Activated T-cell treated with anti-CD3 and anti-CD28 coated beads for 4 hours (primary cell): ENCODE measurements around the gene WFS1.

Experiments used
- DNase-seq: peaks from one replicate; pipeline ENCODE4 v3.0.0-alpha.2; 2020

WFS1 gene

DNA sequence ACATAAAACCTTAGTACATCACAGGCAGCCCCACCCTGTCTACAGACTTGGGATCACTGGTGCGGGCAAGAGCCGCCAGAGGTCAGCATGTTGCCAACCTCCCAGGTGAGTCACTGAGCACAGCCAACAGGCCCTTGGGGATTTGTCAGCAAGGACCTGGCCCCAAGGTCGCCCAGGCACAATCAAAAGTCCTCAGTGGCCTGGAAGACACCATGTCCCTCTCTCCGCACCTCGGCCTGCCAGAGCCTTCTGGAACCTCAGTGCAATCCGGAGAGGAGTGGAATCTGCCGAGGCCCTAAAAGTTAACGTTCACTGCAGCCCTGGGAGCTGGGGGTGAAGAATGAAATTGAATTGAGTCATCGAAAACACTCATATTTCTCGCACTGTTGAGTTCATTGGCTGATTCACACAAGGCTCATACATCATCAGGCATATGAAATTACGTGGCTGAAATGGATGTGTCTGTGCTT, 74.3 kb downstream of the WFS1 start:
- DNase-seq: no peak

DNA sequence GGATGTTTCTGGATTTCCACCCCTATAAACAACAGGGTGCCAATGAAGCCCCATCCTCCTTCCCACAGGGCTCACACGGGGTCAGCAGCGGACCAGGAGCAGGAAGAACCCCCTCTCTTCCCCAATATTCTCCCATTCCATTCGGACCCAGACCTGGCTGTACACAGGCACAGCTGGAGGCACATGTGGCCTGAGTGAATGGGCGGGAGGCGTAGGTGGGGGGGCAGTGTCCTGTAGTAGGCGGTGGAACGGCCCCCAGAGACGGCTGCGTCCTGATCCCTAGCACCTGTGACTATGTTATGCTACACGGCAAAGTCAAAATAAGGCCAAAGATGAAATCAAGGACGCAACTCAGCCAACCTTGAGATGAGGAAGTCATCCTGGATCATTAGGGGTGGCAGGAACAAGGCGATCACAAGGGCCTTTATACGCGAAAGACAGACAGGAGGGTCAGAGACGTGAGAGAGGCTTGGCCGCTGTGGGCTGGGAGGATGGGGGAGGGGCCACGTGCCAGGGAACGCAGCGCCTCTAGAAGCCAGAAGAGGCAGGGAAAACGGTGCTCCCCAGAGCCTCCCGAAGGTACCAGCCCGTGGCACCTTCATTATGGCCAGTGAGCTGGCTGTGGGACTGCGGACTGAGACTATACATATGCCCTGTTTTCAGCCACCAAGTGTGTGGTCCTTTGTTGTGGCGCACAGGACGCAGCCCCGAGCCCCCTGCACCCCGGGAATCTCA, 75.6 kb downstream of the WFS1 start:
- DNase-seq: no peak

GRCh38 chr4:6345866-6346265, 76.2 kb downstream of the WFS1 start:
- DNase-seq: no peak

GRCh38 chr4:6346373-6347110, 76.9 kb downstream of the WFS1 start:
- DNase-seq: no peak

DNA sequence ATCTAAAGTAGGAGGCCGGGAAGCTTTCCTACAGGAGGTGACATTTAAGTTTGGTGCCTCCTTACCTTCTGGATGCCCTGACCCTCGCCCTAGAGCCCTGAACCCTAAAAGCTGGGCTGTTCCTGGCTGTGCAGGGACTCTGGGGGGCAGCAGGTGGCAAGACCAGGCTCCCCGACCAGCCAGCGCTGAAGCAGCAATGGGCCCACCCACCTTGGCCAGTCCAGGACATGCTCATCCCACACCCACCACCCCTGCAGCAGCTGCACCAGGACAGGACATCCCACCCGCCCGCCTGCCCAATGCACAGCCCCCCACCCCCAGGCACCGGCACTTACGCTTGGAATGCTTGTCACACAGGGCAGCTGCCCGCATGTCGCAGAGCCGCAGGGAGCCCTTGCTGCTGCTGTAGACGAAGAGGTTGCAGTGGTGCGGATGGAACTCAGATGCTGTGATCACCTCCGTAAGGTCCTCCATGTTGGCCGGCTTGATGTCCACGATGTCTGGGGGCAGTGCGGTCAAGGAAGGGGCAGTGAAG, 77.9 kb downstream of the WFS1 start:
- DNase-seq: no peak

DNA sequence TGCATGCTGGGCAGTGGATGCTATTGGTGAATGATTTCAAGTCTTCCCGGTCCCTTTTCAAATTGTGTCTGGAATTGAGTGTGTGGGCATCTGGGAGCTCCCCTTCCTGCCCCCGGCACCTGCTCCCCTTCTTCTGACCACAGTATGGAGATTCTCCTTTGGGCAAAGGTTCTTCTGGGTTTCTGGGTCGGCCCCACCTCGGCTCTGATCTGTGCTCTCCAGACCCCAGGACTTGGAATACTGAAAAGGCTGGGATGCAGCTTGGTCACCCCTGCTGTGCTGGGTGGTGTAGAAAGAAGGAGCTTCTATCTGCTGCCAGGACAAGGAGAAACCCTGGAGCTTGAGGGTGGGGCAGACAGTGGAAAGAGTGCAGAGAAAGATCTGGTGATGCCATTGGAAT, 78.8 kb downstream of the WFS1 start:
- DNase-seq: no peak

GRCh38 chr4:6349896-6350603, 80.4 kb downstream of the WFS1 start:
- DNase-seq: no peak

GRCh38 chr4:6350646-6351045, 81.0 kb downstream of the WFS1 start:
- no peak for DNase-seq

- DNase-seq: no peak
Measured at GRCh38 chr4:6351246-6352000, 81.8 kb downstream of the WFS1 start.

DNA sequence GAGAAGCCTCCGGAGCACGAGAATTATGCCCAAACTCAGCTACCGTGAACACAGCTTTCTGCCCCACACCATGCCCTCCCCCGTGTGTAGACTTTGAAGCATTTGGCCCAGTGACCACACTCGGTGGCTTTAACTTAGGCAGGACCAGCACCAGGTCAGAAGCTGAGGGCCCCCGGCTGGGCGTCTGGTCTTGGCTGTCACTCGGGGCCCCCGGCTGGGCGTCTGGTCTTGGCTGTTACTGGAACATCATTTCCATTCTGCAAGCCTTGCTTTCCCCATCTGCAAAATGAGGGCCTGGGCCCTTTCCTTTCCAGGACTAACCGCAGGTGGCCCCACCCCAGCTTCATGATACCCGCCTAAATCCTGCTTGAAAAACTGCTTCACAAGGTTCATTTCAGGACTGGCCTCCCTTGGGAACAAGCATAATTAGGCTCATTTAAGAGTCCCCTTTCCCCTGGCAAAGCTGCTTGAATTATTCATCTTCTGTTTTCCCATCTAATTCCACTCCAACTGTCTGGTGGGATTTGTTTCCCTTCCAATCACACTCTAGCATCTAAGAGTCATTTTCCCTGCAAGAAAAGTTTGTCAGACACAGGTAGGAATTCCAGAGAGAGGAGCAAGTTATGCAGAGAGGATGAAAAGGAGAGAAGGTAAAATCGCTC, 82.5 kb downstream of the WFS1 start:
- no peak for DNase-seq
